Esophagus (tissue), 2 donors: ENCODE data around the gene HCAR1. TPM values are rescaled to one million over a fixed set of nuclear protein-coding genes. Genes with fewer than 3 reads are reported as not detected.

ENCODE experiments used
- H3K27ac ChIP-seq, 2 donors: one replicate each; pipeline ENCODE4 v1.5.1; 2013; ENCODE audit warnings: low read depth in 2 of 2, mild to moderate bottlenecking in 2 of 2, inconsistent platforms in 1 of 2, low read length in 1 of 2, moderate library complexity in 1 of 2
- H3K27me3 ChIP-seq, 2 donors: one replicate each; pipeline ENCODE4 v1.6.1; 2013; ENCODE audit warnings: low read length in 2 of 2, control low read depth in 1 of 2, mild to moderate bottlenecking in 1 of 2; ENCODE audit not compliant: insufficient read depth in 2 of 2, control insufficient read depth in 1 of 2
- H3K36me3 ChIP-seq, 2 donors: one replicate each; pipeline ENCODE4 v1.6.1; 2013; ENCODE audit warnings: low read length in 1 of 2; ENCODE audit not compliant: control insufficient read depth in 2 of 2, insufficient read depth in 2 of 2
- H3K4me1 ChIP-seq, 2 donors: one replicate each; pipeline ENCODE4 v1.6.1; 2013; ENCODE audit warnings: low read length in 1 of 2; ENCODE audit not compliant: control insufficient read depth in 2 of 2, insufficient read depth in 2 of 2
- H3K4me3 ChIP-seq, 2 donors: one replicate each; pipeline ENCODE4 v1.5.1; 2013; ENCODE audit warnings: low read length in 2 of 2, mild to moderate bottlenecking in 2 of 2, low read depth in 1 of 2, moderate library complexity in 1 of 2
- H3K9me3 ChIP-seq, 2 donors: one replicate each; pipeline ENCODE4 v1.6.1; 2013; ENCODE audit warnings: mild to moderate bottlenecking in 2 of 2, low read depth in 1 of 2, low read length in 1 of 2, moderate library complexity in 1 of 2; ENCODE audit not compliant: control insufficient read depth in 2 of 2, insufficient read depth in 1 of 2
- WGBS, 2 donors: extraction: QIAGEN DNeasy Blood & Tissue Kit; methylation state at CpG; one replicate each; pipeline ENCODE4 v1.1.7; 2013; 5-methylcytosine and 5-hydroxymethylcytosine counted together
- polyA plus RNA-seq, 2 donors: library from polyadenylated mRNA; stranded (reverse); fragments of 200-250 nt; gene quantifications; one replicate each; pipeline ENCODE4 v1.2.3, GENCODE V29; 2013
- donor health status: healthy with polysubstance abuse.
- donor health status: Bipolar disorder and iron deficiency.

HCAR1 gene
- polyA plus RNA-seq, 2 donors, result 0.15 to 0.18 TPM

GRCh38 chr12:122743895-122744525, 13.4 kb upstream of the HCAR1 start:
- no peaks in the 10 kb centered on the region for H3K36me3 ChIP-seq
- no peaks in the 10 kb centered on the region for H3K4me1 ChIP-seq
- no peaks in the 10 kb centered on the region for H3K9me3 ChIP-seq
- H3K4me3 ChIP-seq, result no peak overlapping the region
- 92 to 93% methylated on average over 7 of the region's 7 CpGs for WGBS, 2 donors
- H3K27ac ChIP-seq, result no peak overlapping the region
- no peaks in the 10 kb centered on the region for H3K27me3 ChIP-seq

GRCh38 chr12:122740351-122740750, 9.7 kb upstream of the HCAR1 start:
- H3K4me1 ChIP-seq, result no peaks in the 10 kb centered on the region
- no peak overlapping the region for H3K4me3 ChIP-seq
- no peaks in the 10 kb centered on the region for H3K9me3 ChIP-seq
- no peak overlapping the region for H3K27ac ChIP-seq
- no peaks in the 10 kb centered on the region for H3K36me3 ChIP-seq
- 88 to 95% methylated on average over 7 of the region's 7 CpGs for WGBS, 2 donors
- H3K27me3 ChIP-seq, result no peaks in the 10 kb centered on the region

- Histone ChIP-seq H3K9me3 (no peaks in the 10 kb centered on the region), H3K36me3 (no peaks in the 10 kb centered on the region), H3K4me3 (no peak overlapping the region), H3K27ac (no peak overlapping the region), H3K27me3 (no peaks in the 10 kb centered on the region), H3K4me1 (no peaks in the 10 kb centered on the region)
- WGBS, 2 donors, result 88 to 89% methylated on average over 7 of the region's 7 CpGs
Measured at GRCh38 chr12:122738571-122738970, 7.9 kb upstream of the HCAR1 start.

GRCh38 chr12:122732611-122733010, 2.0 kb upstream of the HCAR1 start:
- H3K27ac ChIP-seq, result peak overlapping the region; percentile 45 to 64

GRCh38 chr12:122732170-122732569, 1.5 kb upstream of the HCAR1 start:
- H3K4me3 ChIP-seq, result no peak overlapping the region
- peak overlapping the region; percentile 45 to 64 for H3K27ac ChIP-seq
- WGBS, 2 donors, result 70 to 74% methylated on average over 3 of the region's 3 CpGs
- no peaks in the 10 kb centered on the region for H3K27me3 ChIP-seq
- peaks cover 0 to 2% of the 10 kb centered on the region in 2 donors for H3K9me3 ChIP-seq
- no peaks in the 10 kb centered on the region for H3K36me3 ChIP-seq
- H3K4me1 ChIP-seq, result no peaks in the 10 kb centered on the region

More at GRCh38 chr12:122732611-122733010, 2.0 kb upstream of the HCAR1 start:
- no peaks in the 10 kb centered on the region for H3K36me3 ChIP-seq
- no peaks in the 10 kb centered on the region for H3K4me1 ChIP-seq
- 84 to 90% methylated on average over 4 of the region's 4 CpGs for WGBS, 2 donors
- H3K27me3 ChIP-seq, result no peaks in the 10 kb centered on the region
- H3K9me3 ChIP-seq, result peaks cover 0 to 2% of the 10 kb centered on the region in 2 donors
- H3K4me3 ChIP-seq, result no peak overlapping the region

- no peak overlapping the region for H3K4me3 ChIP-seq
- peaks cover 0 to 2% of the 10 kb centered on the region in 2 donors for H3K9me3 ChIP-seq
- 90% methylated on average over 27 of the region's 27 CpGs for WGBS, 2 donors
Measured at GRCh38 chr12:122729583-122730214, 945 bp downstream of the HCAR1 start.

GRCh38 chr12:122726080-122726558, 4.5 kb downstream of the HCAR1 start:
- no peaks in the 10 kb centered on the region for H3K9me3 ChIP-seq
- H3K36me3 ChIP-seq, result no peaks in the 10 kb centered on the region
- 31 to 34% methylated on average over 5 of the region's 5 CpGs for WGBS, 2 donors
- no peak overlapping the region for H3K27ac ChIP-seq
- no peaks in the 10 kb centered on the region for H3K27me3 ChIP-seq
- H3K4me3 ChIP-seq, result no peak overlapping the region
- H3K4me1 ChIP-seq, result no peaks in the 10 kb centered on the region

More at GRCh38 chr12:122729583-122730214, 945 bp downstream of the HCAR1 start:
- no peaks in the 10 kb centered on the region for H3K36me3 ChIP-seq
- no peaks in the 10 kb centered on the region for H3K4me1 ChIP-seq
- no peaks in the 10 kb centered on the region for H3K27me3 ChIP-seq
- no peak overlapping the region for H3K27ac ChIP-seq

- 76 to 78% methylated on average over 6 of the region's 6 CpGs for WGBS, 2 donors
- Histone ChIP-seq H3K36me3 (no peaks in the 10 kb centered on the region), H3K4me1 (no peaks in the 10 kb centered on the region), H3K27ac (no peak overlapping the region), H3K9me3 (no peaks in the 10 kb centered on the region), H3K4me3 (no peak overlapping the region), H3K27me3 (no peaks in the 10 kb centered on the region)
Measured at GRCh38 chr12:122725452-122726079, 5.1 kb downstream of the HCAR1 start.

GRCh38 chr12:122724641-122725243, 5.9 kb downstream of the HCAR1 start:
- Histone ChIP-seq H3K27ac (peak overlapping the region in 1 of 2 donors; percentile 1), H3K9me3 (no peaks in the 10 kb centered on the region)

More at GRCh38 chr12:122724641-122725243, 5.9 kb downstream of the HCAR1 start:
- WGBS, 2 donors, result 85 to 90% methylated on average over 12 of the region's 12 CpGs
- Histone ChIP-seq H3K36me3 (no peaks in the 10 kb centered on the region), H3K4me1 (no peaks in the 10 kb centered on the region), H3K27me3 (no peaks in the 10 kb centered on the region), H3K4me3 (no peak overlapping the region)
